Measurements from ENCODE around the gene C6.

Gene C6

DNA sequence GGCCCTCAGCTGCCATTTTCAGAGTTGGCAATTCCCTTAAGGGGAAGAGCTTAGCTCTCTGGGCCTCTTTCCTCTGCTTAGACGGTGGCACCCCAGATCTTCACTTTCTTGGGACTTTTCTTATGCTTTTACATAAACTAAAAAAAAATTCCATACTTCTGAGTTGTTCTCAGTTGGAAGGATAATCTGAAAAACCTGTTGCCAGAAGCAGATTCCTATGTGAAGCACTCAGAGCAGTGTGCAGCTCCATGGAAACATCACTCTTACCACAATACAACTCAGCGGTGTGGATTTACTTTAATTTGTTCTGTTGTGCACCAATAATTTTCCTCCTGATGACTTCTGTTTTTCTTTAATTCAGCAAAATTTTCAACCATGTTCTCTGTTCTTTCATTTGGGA lies 98.1 kb downstream of the C6 start:
- no peak for DNase-seq

DNA sequence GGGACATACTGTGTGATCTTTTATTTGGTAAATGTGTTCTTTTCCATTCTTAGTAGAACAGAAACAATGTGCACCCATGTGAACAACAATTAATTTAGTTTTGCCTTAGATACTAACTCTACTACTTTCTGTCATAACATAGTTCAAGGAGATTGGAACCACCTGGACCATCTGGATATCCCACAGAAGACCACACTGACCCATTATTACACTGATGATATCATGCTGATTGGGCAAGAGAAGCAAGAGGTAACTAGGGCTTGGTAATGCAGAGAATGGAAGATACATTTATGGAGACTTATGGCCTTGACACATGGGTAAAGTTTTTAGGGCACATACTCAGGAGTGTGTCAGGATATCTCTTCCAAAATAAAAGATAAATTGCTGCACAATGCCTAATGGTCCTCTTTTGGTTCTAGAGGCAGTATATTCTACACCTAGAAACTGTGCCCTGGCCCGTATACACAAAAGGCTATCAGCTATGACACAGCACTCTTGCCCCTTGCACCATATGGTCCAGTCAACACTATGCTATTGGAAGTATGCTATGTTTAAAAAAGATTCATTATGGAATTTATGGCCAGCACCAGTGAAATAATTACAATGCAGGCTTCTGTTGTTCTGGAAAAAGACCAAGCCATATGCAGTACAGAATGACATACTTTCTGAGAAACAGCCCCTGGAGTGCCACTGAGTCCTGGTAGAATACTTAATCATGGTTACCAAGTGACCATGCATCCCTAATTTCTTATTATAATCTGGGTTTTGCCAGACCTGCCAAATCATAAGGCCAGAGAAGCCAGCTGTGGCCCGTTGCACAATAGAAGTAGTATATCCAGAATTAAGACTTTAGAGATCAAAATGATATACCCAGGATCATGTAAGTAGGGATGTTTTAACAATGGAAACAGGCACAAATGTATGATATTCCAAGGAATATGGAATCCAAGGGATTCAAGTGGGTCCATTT lies 100.6 kb downstream of the C6 start:
- no peak for DNase-seq

DNA sequence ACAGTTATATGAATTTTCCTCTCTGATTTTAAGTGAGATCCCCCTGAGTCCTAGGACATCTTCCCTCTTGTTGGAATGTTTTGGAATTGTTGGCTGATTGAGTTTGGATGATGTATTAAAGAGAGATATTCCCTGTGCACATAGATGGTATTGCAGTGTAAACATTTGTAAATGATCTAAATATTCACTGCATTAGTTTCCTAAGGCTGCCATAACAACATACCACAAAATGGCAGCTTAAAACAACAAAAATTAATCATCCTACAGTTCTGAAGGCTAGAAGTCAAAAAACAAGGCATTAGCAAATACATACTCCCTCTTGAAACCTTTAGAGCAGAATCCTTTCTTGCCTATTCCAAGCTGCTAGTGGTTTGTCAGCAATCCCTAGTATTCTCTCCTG lies 104.1 kb downstream of the C6 start:
- DNase-seq, result no peak

DNA sequence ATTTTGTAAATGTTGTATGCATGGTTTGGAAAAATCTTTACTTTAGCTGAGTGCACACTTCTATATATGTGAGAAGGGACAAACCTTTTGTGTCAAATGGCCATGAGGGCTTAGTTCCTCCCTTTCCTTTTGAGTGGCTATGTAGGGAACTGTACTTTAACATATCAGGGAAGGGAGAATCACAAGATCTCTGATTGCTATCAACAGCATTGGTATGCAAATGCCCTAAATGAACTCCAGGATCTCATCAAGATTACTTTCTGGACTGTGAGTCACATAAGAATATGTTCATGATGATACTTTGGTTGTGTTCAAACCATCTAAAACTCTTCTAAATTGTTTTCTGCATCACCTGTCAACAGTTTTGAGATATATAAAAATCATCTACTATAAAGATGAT lies 111.0 kb downstream of the C6 start:
- no peak for DNase-seq

DNA sequence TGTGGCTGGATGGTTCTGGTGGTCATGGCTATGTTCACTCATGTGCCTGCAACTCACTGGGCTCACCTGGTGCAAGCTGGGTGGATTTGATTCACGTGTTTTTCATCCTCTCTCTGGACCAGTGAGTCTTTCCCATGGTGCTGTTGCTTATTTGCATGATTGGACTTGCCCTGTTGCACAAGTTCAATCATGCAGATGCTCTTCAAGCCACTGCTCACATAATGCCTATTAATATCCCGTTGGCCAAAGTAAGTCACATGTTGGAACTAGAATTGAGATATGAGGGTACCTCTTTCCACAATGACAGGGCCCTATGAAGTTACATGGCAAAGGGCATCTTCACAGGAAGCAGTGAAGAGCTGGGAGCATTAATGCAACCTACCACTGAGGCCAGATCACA lies 115.7 kb downstream of the C6 start:
- no peak for DNase-seq

DNA sequence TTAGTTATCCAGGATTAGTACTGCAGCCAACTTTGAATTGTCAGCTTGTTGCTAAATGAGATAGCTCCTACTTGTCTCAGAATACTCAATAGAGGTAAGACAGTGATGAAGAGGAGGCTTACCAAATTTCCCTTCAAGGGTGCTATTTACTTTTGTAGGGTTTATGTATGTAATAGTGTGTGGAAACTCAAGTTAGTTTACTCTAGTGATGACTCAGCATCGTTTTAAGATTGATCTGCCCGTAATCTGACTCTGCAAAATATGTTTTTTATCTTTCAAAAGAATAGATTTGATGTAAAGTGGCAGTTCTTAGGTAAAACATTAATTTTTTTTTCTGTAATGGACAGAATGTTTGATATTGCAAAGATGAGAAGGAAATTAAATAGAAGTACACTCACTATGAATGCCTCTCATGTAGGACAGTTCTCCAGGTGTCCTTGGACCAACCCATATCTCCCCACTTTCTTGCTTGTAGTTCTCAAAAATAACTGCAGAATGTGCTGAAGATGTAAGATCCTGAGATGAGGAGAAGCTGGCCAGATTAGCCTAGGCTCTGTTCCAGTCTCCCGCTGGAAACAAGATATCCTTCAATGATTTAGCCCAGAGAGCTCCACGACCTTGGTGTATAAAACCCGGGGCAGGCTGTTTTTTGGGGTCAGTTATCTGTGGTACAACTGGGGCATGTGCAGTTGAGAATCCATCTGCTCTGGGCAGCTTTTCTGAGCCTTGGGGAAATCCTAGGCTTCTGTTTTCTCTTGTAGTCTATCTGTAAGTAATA lies 117.8 kb downstream of the C6 start:
- DNase-seq, result no peak

DNA sequence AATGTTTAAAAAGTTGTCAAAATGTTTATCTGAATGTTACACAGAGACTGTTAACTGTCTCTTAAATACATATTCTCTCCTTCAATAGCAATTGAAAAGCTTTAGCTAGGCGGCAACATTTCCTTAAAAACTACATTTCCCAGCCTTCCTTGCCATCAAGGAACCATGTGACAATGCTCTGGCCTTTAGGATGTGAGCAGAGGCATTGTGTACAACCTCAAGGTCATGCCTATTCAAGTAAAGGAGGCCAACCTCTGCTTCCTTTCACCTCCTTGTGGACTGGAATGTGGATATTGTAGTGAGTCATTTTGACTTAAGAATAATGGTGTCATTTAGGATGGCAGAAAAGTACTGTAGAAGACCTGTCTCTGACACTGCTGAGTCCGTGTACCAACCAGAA lies 118.5 kb downstream of the C6 start:
- no peak for DNase-seq

DNA sequence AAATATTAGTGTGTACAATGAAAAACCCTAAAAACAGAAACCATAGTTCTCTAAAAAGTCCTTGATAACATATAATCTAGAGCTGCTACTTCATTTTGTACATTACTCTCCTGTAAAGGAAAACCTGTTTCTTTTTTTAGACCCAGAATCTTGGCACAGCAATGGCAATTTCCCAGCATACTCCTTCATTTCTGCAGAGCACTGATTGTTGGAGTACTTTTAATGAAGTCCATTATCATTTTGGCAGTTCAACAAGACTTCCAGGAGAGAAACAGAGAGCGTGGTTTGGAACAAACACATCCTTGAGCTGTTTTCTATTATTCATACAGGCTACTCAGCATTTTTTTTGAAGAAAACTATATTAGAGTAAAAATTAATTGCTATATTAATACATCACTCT lies 119.5 kb downstream of the C6 start:
- DNase-seq, result no peak
